GM19397 (cell line): ENCODE measurements around the gene SLC9A3.

Experiments used
- ATAC-seq: cut with Tn5 transposase; IDR thresholded peaks from one replicate; pipeline ENCODE4 v1.9.1; 2021; ENCODE audit warnings: mild to moderate bottlenecking, moderate library complexity; ENCODE audit not compliant: unreplicated experiment

SLC9A3 gene

GRCh38 chr5:464843-465590 lies 59.2 kb downstream of the SLC9A3 start:
- no peak for ATAC-seq

GRCh38 chr5:464446-464842 lies 59.8 kb downstream of the SLC9A3 start:
- no peak for ATAC-seq

GRCh38 chr5:463952-464351 lies 60.3 kb downstream of the SLC9A3 start:
- no peak for ATAC-seq

- ATAC-seq, result no peak
These were observed 60.9 kb downstream of the SLC9A3 start for GRCh38 chr5:463301-463700.

GRCh38 chr5:462051-462481 lies 62.2 kb downstream of the SLC9A3 start:
- no peak for ATAC-seq

GRCh38 chr5:460273-460625 lies 64.0 kb downstream of the SLC9A3 start:
- no peak for ATAC-seq

GRCh38 chr5:459562-460272 lies 64.5 kb downstream of the SLC9A3 start:
- ATAC-seq, result no peak

GRCh38 chr5:458547-459353 lies 65.5 kb downstream of the SLC9A3 start:
- no peak for ATAC-seq

GRCh38 chr5:457195-457961 lies 66.9 kb downstream of the SLC9A3 start:
- ATAC-seq, result no peak

- no peak for ATAC-seq
These were observed 67.7 kb downstream of the SLC9A3 start for GRCh38 chr5:456351-457194.

- ATAC-seq, result no peak
These were observed 68.4 kb downstream of the SLC9A3 start for GRCh38 chr5:455806-456205.

GRCh38 chr5:454936-455335 lies 69.3 kb downstream of the SLC9A3 start:
- ATAC-seq, result no peak

- ATAC-seq, result no peak
These were observed 70.3 kb downstream of the SLC9A3 start for GRCh38 chr5:453725-454481.

GRCh38 chr5:452978-453710 lies 71.1 kb downstream of the SLC9A3 start:
- no peak for ATAC-seq

- no peak for ATAC-seq
These were observed 72.4 kb downstream of the SLC9A3 start for GRCh38 chr5:451587-452458.

- ATAC-seq, result no peak
These were observed 75.1 kb downstream of the SLC9A3 start for GRCh38 chr5:449151-449550.

GRCh38 chr5:448766-449090 lies 75.5 kb downstream of the SLC9A3 start:
- ATAC-seq, result no peak
